ENCODE measurements around the gene NCAPD3. TPM values are rescaled to one million over a fixed set of nuclear protein-coding genes. Genes with fewer than 3 reads are reported as not detected.

NCAPD3 gene
- total RNA-seq, 1 experiment from 2014 or later: 52.2 TPM

DNA sequence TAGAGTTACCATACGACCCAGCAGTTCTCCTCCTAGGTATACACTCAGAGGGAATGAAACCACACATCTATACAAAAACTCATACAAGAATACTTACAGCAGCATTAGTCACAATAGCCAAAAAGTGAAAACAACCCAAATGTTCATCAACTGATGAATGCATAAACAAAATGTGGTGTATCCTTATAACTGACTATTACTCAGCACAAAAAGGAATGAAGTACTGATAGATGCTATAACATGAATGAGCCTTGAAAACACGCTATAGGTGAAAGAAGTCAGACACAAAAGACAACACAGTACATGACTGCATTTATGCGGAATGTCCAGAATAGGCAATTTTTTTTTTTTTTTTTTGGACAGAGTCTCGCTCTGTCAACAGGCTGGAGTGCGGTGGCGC lies 23.1 kb downstream of the NCAPD3 start:
- H3K56ac ChIP-seq (ENCODE audit: insufficient read length, low read depth, low read length): no peak overlapping the region
- H4K91ac ChIP-seq (ENCODE audit: insufficient read length, low read depth, low read length): no peak overlapping the region
- H3K27me3 ChIP-seq (ENCODE audit: insufficient read depth, low read length): no peaks in the 10 kb centered on the region
- H3K9ac ChIP-seq (ENCODE audit: extremely low read depth, insufficient read length, low read length): no peak overlapping the region
- H3K4me3 Mint-ChIP-seq: no peak overlapping the region
- H3K9me3 Mint-ChIP-seq: no peaks in the 10 kb centered on the region
- no peak overlapping the region for H3K27ac ChIP-seq (ENCODE audit: insufficient read length, low read depth, low read length)
- no peak overlapping the region for H2BK15ac ChIP-seq (ENCODE audit: low read depth, low read length)
- no peak overlapping the region for H4K8ac ChIP-seq (replicated peaks; ENCODE audit: insufficient read length, low read depth, low read length)
- peaks cover 5 to 6% of the 10 kb centered on the region in 2 experiments for H3K4me1 Mint-ChIP-seq
- H2BK12ac ChIP-seq (ENCODE audit: insufficient read length, low read depth, low read length): no peak overlapping the region
- H2BK20ac ChIP-seq (ENCODE audit: low read depth, low read length, poor library complexity, severe bottlenecking): no peak overlapping the region
- no peak overlapping the region for H2AK5ac ChIP-seq (ENCODE audit: insufficient read length, low read length)
- H2AFZ ChIP-seq (ENCODE audit: low read length): no peak overlapping the region
- no peak overlapping the region for H3K18ac ChIP-seq (ENCODE audit: insufficient read length, low read depth, low read length)
- peaks cover 35 to 87% (median 77%) of the 10 kb centered on the region in 3 experiments; a peak in 6 of 7 replicates for H3K36me3 Mint-ChIP-seq (ENCODE audit: insufficient read depth in 1 of 3, low read depth in 3 of 3)
- no peaks in the 10 kb centered on the region for H3K79me1 ChIP-seq (ENCODE audit: insufficient read depth, low read depth, low read length, poor library complexity, severe bottlenecking)
- WGBS (ENCODE audit: extremely low coverage, insufficient read length, low lambda C conversion rate): no CpG with 5 or more reads among the region's 6 CpGs
- no peaks in the 10 kb centered on the region for H3K27me3 Mint-ChIP-seq (ENCODE audit: low read depth)
- H4K20me1 ChIP-seq (ENCODE audit: control insufficient read depth, insufficient read depth, insufficient read length): no peaks in the 10 kb centered on the region
- H2BK120ac ChIP-seq (ENCODE audit: low read depth, low read length, poor library complexity, severe bottlenecking): no peak overlapping the region
- H3K23me2 ChIP-seq (ENCODE audit: insufficient read length, low read depth, low read length, poor library complexity, severe bottlenecking): no peaks in the 10 kb centered on the region
- no peaks in the 10 kb centered on the region for H3K9me3 ChIP-seq (ENCODE audit: control insufficient read depth, low read depth, low read length)
- H3K79me2 ChIP-seq (ENCODE audit: insufficient read depth, low read length): no peaks in the 10 kb centered on the region
- TF ChIP-seq, protein P1, sequence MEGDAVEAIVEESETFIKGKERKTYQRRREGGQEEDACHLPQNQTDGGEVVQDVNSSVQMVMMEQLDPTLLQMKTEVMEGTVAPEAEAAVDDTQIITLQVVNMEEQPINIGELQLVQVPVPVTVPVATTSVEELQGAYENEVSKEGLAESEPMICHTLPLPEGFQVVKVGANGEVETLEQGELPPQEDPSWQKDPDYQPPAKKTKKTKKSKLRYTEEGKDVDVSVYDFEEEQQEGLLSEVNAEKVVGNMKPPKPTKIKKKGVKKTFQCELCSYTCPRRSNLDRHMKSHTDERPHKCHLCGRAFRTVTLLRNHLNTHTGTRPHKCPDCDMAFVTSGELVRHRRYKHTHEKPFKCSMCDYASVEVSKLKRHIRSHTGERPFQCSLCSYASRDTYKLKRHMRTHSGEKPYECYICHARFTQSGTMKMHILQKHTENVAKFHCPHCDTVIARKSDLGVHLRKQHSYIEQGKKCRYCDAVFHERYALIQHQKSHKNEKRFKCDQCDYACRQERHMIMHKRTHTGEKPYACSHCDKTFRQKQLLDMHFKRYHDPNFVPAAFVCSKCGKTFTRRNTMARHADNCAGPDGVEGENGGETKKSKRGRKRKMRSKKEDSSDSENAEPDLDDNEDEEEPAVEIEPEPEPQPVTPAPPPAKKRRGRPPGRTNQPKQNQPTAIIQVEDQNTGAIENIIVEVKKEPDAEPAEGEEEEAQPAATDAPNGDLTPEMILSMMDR (conservative IDR thresholded peaks at IDR 0.05): no peak
- H3K4me1 ChIP-seq (ENCODE audit: insufficient read depth, low read length): no peaks in the 10 kb centered on the region
- no peak overlapping the region for H4K5ac ChIP-seq (ENCODE audit: insufficient read length, low read depth, low read length)
- H2BK5ac ChIP-seq (ENCODE audit: insufficient read length, low read length): no peak overlapping the region
- no peak overlapping the region for H3K27ac Mint-ChIP-seq
- no peak for DNase-seq
- H3K14ac ChIP-seq (ENCODE audit: insufficient read depth, low read length): no peak overlapping the region
- H3K23ac ChIP-seq (ENCODE audit: insufficient read length, low read depth, low read length): no peak overlapping the region
- H3K4me2 ChIP-seq (ENCODE audit: insufficient read depth, insufficient read length, low read length): no peak overlapping the region
- no peak overlapping the region for H3K4ac ChIP-seq (ENCODE audit: low read depth, low read length)
- H3T11ph ChIP-seq (ENCODE audit: low read length): no peak overlapping the region
